Right lobe of liver (tissue), 6 donors: Measurements from ENCODE around the gene HBQ1. TPM values are rescaled to one million over a fixed set of nuclear protein-coding genes. Genes with fewer than 3 reads are reported as not detected.
A peak's percentile ranks its signal among the peaks of the same experiment; 100 is the strongest.

Experiments used
- ATAC-seq, 4 donors: fragments of 200-7000 bp; cut with Tn5 transposase; one replicate each; pipeline ENCODE4 v1.9.1; 2020; ENCODE audit warnings: mild to moderate bottlenecking in 4 of 4, moderate library complexity in 4 of 4
- DNase-seq, 3 donors: peaks; one replicate each; pipeline ENCODE4 v3.0.0-alpha.2; 2020
- H3K27ac ChIP-seq, 3 donors: fragments of 200-600 bp; one replicate each; pipeline ENCODE4 v1.8.0; 2022
- H3K27me3 ChIP-seq, 2 donors: fragments of 200-600 bp; one replicate each; pipeline ENCODE4 v1.8.0; 2022
- H3K36me3 ChIP-seq, 4 donors: fragments of 200-600 bp; sonication (generic) in 1 of 4; one replicate each; pipeline versions ENCODE4 v1.5.1 to v1.8.0; 2017 to 2022; ENCODE audit warnings: control low read depth in 1 of 4
- H3K4me1 ChIP-seq, 4 donors: fragments of 200-600 bp; sonication (generic) in 1 of 4; one replicate each; pipeline versions ENCODE4 v1.5.1 to v1.8.0; 2017 to 2022; ENCODE audit warnings: control low read depth in 1 of 4
- H3K4me3 ChIP-seq, 3 donors: fragments of 200-600 bp; one replicate each; pipeline ENCODE4 v1.8.0; 2022
- H3K9me3 ChIP-seq, 4 donors: fragments of 200-600 bp; sonication (generic) in 1 of 4; one replicate each; pipeline versions ENCODE4 v1.5.1 to v1.8.0; 2017 to 2022; ENCODE audit warnings: control low read depth in 1 of 4
- CTCF ChIP-seq, 4 donors: fragments of 200-600 bp in 3 of 4; fragments of 450-650 bp in 1 of 4; IDR thresholded peaks; one replicate each; pipeline versions ENCODE4 v1.5.1 to v1.8.0; 2016 to 2022; ENCODE audit warnings: antibody characterized with exemption in 4 of 4, mild to moderate bottlenecking in 2 of 4
- POLR2A ChIP-seq: fragments of 450-650 bp; IDR thresholded peaks from one replicate; pipeline ENCODE4 v1.6.1; 2017; ENCODE audit warnings: antibody characterized with exemption, mild to moderate bottlenecking
- WGBS: methylation state at CpG from one replicate; pipeline ENCODE4 v1.1.6; 2018; ENCODE audit warnings: low coverage, low lambda C conversion rate; ENCODE audit not compliant: insufficient coverage; ENCODE audit errors: missing lambda C conversion rate; 5-methylcytosine and 5-hydroxymethylcytosine counted together
- intact Hi-C, 2 donors: fragments of 100-400 bp; cut with DNase I; formaldehyde crosslinking; loops; one replicate each; pipeline versions ENCODE4 v1.11.2 to v1.14.1; 2022
- total RNA-seq, 6 experiments: library from RNA; depleted of rRNA in 2 of 6; stranded (reverse); fragments of >200 nt in 2 of 6; fragmentation: NEBNext Ultra II Directional in 3 of 6; extraction: Animal tissue kit (Norgen Biotek cat#: 25700) in 3 of 6; gene quantifications; one replicate each; pipeline versions ENCODE4 v1.1.0 to v1.2.4, GENCODE V29; 2016 to 2023
- donor health status: DM: no; HTN: yes; CAD: no.
- donor health status: DM: no; HTN: no; CAD: no.
- donor health status: DM: no; HTN: no; CAD: no.
- donor health status: DM: no; HTN: yes; CAD: no.
- donor health status: DM: no; HTN: yes; CAD: no.

Gene HBQ1
- total RNA-seq, 6 experiments from 2014 or later, result 0.47 TPM; not detected in 5

- no peak for DNase-seq
- intact Hi-C loops, result no loop called here
- Histone ChIP-seq H3K27me3 (peaks cover 0 to 12% of the 10 kb centered on the region in 2 donors), H3K4me1 (peaks cover 0 to 16% (median 4%) of the 10 kb centered on the region in 4 donors), H3K4me3 (no peak overlapping the region), H3K9me3 (no peaks in the 10 kb centered on the region), H3K36me3 (no peaks in the 10 kb centered on the region), H3K27ac (no peak overlapping the region)
- 41% methylated on average over 4 of the region's 7 CpGs for WGBS
- peak in 1 of 4 donors; percentile 13 for ATAC-seq
- TF ChIP-seq POLR2A, result no peak
- no peak for TF ChIP-seq CTCF (IDR thresholded peaks at IDR 0.05)
Observed at GRCh38 chr16:183005-183404, 2.7 kb downstream of the HBQ1 start.

- no peaks in the 10 kb centered on the region for H3K9me3 ChIP-seq
- TF ChIP-seq POLR2A, result no peak
- no peak for TF ChIP-seq CTCF (IDR thresholded peaks at IDR 0.05)
- peaks cover 0 to 12% (median 4%) of the 10 kb centered on the region in 4 donors for H3K4me1 ChIP-seq
- no peak for ATAC-seq
- H3K27me3 ChIP-seq, result no peaks in the 10 kb centered on the region
- 81% methylated on average over 5 of the region's 13 CpGs for WGBS
- no peak overlapping the region for H3K27ac ChIP-seq
- no peak overlapping the region for H3K4me3 ChIP-seq
- intact Hi-C loops, result no loop called here
- DNase-seq, result no peak
- peaks cover 0 to 20% (median 10%) of the 10 kb centered on the region in 4 donors for H3K36me3 ChIP-seq
Observed at GRCh38 chr16:185213-185612, 5.0 kb downstream of the HBQ1 start.

- Histone ChIP-seq H3K9me3 (no peaks in the 10 kb centered on the region), H3K27ac (no peak overlapping the region), H3K36me3 (peaks cover 0 to 24% (median 13%) of the 10 kb centered on the region in 4 donors), H3K4me3 (no peak overlapping the region), H3K27me3 (no peaks in the 10 kb centered on the region), H3K4me1 (peaks cover 0 to 9% (median 4%) of the 10 kb centered on the region in 4 donors)
- no peak for DNase-seq
- 85% methylated on average over 9 of the region's 11 CpGs for WGBS
- intact Hi-C loops, result no loop called here
- no peak for ATAC-seq
- no peak for TF ChIP-seq POLR2A
Observed at GRCh38 chr16:185691-186090, 5.4 kb downstream of the HBQ1 start.

- Histone ChIP-seq H3K27me3 (no peaks in the 10 kb centered on the region), H3K4me3 (no peak overlapping the region), H3K4me1 (no peaks in the 10 kb centered on the region), H3K9me3 (no peaks in the 10 kb centered on the region), H3K36me3 (peaks cover 4 to 40% (median 22%) of the 10 kb centered on the region in 4 donors), H3K27ac (no peak overlapping the region)
- WGBS, result 100% methylated on average over 5 of the region's 8 CpGs
- intact Hi-C loops, result no loop called here
- no peak for DNase-seq
- ATAC-seq, result peak in 1 of 4 donors; percentile 17
- TF ChIP-seq CTCF (IDR thresholded peaks at IDR 0.05), result no peak
- no peak for TF ChIP-seq POLR2A
Observed at GRCh38 chr16:187330-187729, 7.1 kb downstream of the HBQ1 start.

GRCh38 chr16:188674-189073 is 8.4 kb downstream of the HBQ1 start:
- Histone ChIP-seq H3K4me1 (no peaks in the 10 kb centered on the region), H3K4me3 (no peak overlapping the region), H3K27me3 (no peaks in the 10 kb centered on the region), H3K9me3 (no peaks in the 10 kb centered on the region), H3K36me3 (peaks cover 4 to 52% (median 28%) of the 10 kb centered on the region in 4 donors), H3K27ac (no peak overlapping the region)
- no peak for DNase-seq
- ATAC-seq, result peak in 2 of 4 donors; percentile 30 to 34
- intact Hi-C loops, result no loop called here
- TF ChIP-seq CTCF (IDR thresholded peaks at IDR 0.05) (peak in 1 of 4 donors; percentile 8), POLR2A (no peak)
- WGBS, result 71% methylated on average over 3 of the region's 8 CpGs
